ENCODE measurements around the gene GIT1.

The GIT1 gene

DNA sequence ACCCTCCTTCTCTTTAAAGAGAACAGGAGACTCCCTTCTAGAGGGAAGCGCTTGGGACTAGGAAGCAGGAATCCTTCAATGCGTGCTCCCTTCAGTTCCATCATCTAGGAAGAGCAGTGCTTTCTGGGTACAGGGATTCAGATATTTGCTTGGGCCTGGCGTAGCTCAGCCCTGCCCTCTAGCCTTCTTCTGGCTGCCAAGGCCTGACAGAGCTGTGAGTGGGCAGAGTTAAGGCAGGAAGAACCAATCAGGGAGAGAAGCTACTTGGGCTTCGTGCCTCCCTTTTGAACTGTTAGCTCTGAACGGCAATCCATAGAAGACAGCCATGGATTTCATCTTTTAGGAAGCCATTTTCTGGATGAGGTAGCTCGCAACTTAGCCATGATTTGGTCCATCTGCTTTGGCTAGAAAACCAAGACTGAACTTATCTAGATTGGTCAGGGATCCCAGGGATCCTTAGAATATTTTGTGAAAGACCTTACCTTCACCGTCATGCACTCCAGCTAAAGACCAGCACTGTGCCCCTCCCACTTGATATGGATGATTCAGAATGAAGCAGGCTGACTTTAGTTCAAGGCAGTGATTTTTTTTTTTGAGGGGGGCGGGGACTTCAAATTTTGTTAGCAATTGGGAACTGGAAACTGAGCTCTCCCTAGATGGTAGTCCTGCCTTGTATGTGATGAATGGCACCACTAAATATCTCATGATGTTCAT is 35.7 kb upstream of the GIT1 start:
- no peak for DNase-seq (ENCODE audit: low read depth)
- TF ChIP-seq, protein P1, sequence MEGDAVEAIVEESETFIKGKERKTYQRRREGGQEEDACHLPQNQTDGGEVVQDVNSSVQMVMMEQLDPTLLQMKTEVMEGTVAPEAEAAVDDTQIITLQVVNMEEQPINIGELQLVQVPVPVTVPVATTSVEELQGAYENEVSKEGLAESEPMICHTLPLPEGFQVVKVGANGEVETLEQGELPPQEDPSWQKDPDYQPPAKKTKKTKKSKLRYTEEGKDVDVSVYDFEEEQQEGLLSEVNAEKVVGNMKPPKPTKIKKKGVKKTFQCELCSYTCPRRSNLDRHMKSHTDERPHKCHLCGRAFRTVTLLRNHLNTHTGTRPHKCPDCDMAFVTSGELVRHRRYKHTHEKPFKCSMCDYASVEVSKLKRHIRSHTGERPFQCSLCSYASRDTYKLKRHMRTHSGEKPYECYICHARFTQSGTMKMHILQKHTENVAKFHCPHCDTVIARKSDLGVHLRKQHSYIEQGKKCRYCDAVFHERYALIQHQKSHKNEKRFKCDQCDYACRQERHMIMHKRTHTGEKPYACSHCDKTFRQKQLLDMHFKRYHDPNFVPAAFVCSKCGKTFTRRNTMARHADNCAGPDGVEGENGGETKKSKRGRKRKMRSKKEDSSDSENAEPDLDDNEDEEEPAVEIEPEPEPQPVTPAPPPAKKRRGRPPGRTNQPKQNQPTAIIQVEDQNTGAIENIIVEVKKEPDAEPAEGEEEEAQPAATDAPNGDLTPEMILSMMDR (IDR thresholded peaks at IDR 0.05; ENCODE audit: low read length, missing control alignments): no peak
- no peak overlapping the region for H3K4me3 ChIP-seq (replicated peaks; ENCODE audit: low read depth, low read length)

DNA sequence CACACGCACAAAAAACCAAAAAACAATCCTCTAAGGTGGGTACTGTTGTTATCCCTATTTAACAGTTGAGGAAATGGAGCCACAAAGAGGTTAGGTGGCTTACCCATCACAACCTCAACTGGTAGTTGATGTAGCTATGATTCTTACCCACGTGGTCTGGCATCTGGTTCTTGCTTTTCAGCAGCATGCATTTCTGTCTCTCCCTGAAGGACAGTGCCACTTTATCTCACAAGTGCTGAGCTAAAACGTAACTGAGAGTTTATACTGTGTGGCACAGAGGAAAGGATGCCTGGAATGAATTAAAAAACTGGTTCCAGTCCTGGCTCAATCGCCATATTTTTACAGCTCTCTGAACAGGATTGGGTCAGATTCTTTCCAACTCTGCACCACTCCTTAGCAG is 35.1 kb upstream of the GIT1 start:
- TF ChIP-seq, protein P1 (IDR thresholded peaks at IDR 0.05; ENCODE audit: low read length, missing control alignments): no peak
- H3K4me3 ChIP-seq (replicated peaks; ENCODE audit: low read depth, low read length): no peak overlapping the region
- no peak for DNase-seq (ENCODE audit: low read depth)

DNA sequence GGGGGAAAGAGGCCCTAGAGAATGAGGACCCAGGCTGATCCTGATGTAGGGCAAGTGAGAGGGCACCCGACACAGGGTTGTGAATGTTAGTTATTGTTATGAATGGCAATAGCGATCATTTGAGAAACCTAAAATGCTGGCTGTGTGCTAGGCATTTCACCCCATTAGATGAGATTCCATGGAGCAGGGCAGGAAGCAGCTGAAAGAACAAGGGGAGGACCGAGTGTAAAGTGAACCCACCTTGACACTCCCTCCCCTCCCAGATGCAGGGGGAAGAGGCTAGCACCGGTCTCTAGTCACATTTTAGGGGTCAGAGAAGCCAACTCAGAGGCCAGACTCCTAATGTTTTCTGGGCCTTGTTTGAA is 33.8 kb upstream of the GIT1 start:
- no peak for DNase-seq (ENCODE audit: low read depth)
- peak overlapping the region; percentile 76 for H3K4me3 ChIP-seq (replicated peaks; ENCODE audit: low read depth, low read length)
- TF ChIP-seq, protein P1 (IDR thresholded peaks at IDR 0.05; ENCODE audit: low read length, missing control alignments): no peak

DNA sequence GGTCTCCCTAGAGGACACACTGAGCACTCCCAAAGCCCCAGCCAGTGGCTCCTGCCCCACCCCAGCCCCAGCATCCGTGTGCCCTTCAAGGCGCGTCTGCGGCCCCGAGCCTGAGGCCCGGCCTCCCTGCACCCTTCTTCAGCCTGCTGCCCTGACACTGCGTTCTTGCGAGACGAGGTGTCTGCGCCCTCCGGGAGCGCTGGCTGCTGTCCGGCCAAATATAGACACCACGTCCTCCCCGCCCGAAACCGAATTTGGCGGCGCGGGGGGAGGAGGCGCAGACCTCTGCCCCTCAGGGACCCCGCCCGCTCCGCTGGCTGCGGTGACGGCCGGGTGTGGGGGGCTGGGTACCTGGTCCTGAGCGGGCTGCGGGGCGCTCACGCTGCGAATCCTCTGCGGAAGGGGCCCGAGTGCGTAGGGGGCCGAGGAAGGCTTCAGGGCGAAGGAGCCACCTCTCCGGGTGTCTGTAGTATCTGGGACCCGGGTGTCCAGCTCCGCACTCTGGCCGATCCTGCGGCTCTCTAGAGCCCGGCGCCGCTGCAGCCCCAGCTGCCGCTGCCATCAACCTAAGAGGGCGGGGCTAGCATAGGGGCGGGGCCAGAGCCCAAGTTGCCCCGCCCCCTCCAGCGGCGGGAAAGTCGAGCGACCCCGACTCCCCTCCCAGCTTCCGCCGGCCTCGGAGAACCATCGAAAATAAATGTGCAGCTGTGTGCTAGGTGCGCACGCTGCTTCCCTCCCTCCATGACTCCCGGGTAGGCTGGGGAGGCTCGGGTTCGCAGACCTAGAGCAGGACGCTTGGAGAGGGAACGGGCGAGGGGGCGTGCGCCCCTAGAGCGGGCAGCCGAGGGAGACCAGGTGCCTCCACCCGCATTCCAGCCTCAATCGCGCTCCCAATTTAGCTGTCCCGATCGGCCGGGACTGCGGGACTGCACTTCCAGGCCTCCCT is 33.2 kb upstream of the GIT1 start, which contains the start of gene CORO6:
CORO6 (minus strand) TSS at position 576 of the 946 bp plus-strand sequence. CDS start 1,491 bp downstream, outside the sequence.
- TF ChIP-seq, protein P1 (IDR thresholded peaks at IDR 0.05; ENCODE audit: low read length, missing control alignments): no peak

DNA sequence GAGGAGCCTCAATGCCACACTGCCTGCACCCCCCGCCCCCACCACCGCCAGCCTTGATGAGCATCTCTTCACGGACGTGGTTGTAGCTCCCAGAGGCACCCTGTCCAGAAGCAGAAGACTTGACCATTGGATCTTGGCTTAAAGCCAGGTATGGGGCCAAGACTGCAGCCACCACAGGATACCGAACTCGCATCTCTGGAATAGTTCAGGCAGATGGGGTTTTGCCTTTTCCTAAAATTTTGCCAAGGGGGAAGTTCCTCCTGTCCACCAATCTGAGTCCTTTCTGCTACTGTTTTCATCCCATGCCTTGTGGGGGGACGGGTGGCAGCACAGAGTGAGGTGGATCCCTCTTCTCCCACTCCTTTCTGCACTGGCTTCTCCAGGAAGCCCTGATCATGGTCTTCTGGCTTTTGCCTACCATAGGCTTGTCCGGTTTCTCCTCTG is 32.3 kb upstream of the GIT1 start:
- DNase-seq (ENCODE audit: low read depth): no peak
- peak overlapping the region; percentile 76 for H3K4me3 ChIP-seq (replicated peaks; ENCODE audit: low read depth, low read length)
- TF ChIP-seq, protein P1 (IDR thresholded peaks at IDR 0.05; ENCODE audit: low read length, missing control alignments): no peak

More for the DNA sequence above, 33.2 kb upstream of the GIT1 start, which contains the start of gene CORO6:
- peak within 1 kb of the TSS; percentile 76 for H3K4me3 ChIP-seq (replicated peaks; ENCODE audit: low read depth, low read length)
- DNase-seq (ENCODE audit: low read depth): peak; percentile 48

DNA sequence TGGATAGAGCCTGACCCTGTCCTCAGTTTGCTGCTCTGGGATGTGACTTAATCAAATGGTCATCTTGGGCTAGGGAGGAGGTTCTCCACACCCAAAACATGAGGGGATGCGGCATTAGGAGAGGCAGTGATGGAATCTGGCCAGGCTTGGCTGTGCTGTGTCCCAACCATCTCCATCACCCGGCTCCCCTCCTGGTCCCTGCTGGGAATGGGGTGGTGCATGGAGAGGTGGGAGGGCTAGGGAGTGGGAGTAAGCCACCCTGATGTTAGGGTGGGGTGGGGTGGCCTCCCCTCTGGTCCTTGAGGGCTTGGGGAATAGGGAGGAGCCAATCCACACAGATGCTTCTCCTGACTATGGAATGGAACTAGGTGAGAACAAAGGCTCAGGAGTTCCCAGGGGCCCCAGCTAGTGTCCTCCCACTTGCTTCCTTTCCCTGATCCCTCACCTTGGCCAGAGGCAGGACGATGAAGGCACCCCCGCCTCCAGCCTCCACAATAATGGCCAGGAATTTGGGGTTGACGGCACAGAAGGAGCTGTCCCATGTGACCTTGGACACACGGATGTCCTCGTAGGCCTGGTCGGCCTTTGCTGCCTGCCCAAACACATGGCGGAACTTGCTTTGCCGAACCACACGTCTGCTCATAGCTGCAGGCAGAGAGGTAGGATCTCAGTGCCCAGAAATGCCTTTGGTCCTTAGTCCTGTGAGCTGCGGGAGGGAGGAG is 31.5 kb upstream of the GIT1 start:
- H3K4me3 ChIP-seq (replicated peaks; ENCODE audit: low read depth, low read length): no peak overlapping the region
- TF ChIP-seq, protein P1 (IDR thresholded peaks at IDR 0.05; ENCODE audit: low read length, missing control alignments): no peak
- DNase-seq (ENCODE audit: low read depth): no peak
